Measurements from ENCODE around the gene PARVA.

GRCh38 chr11:12535321-12535720 is 157.9 kb downstream of the PARVA start:
- no peak for TF ChIP-seq REST (IDR thresholded peaks at IDR 0.05; ENCODE audit: insufficient read depth in 1 of 2, low read depth in 2 of 2, low read length in 2 of 2)
- no peak for TF ChIP-seq TAF1 (IDR thresholded peaks at IDR 0.05; ENCODE audit: borderline replicate concordance, insufficient read depth, low read length)
- no peak for TF ChIP-seq POLR2AphosphoS5 (IDR thresholded peaks at IDR 0.05; ENCODE audit: low read depth, low read length)
- no peak for TF ChIP-seq SIN3A (IDR thresholded peaks at IDR 0.05; ENCODE audit: borderline replicate concordance, insufficient read depth, low read length)
- no peak for TF ChIP-seq FOXP2 (optimal IDR thresholded peaks at IDR 0.05; ENCODE audit: borderline replicate concordance, extremely low read depth, extremely low read length, insufficient read depth)
